Measurements from ENCODE around the gene PRDM10. TPM values are rescaled to one million over a fixed set of nuclear protein-coding genes. Genes with fewer than 3 reads are reported as not detected.
"Not testable (repeated sequence)": the region's sequence is repeated elsewhere in the genome, so short reads cannot be mapped to it uniquely, and the experiment has no call there.

PRDM10 gene
- total and polyA plus RNA-seq, 10 donors, result 1.6 to 16.2 (median 10.3) TPM

GRCh38 chr11:129955282-129955681 lies 47.4 kb downstream of the PRDM10 start:
- 95 to 99% (median 96%) methylated on average over 4 of the region's 4 CpGs for WGBS, 5 donors
- no peak for DNase-seq
- Histone ChIP-seq H3K9me3 (no peaks in the 10 kb centered on the region), H3K27me3 (replicated peaks in 1 of 7) (no peaks in the 10 kb centered on the region), H3K4me3 (no peak overlapping the region), H3K4me1 (peaks cover 0 to 14% (median 10%) of the 10 kb centered on the region in 6 donors), H3K36me3 (peaks cover 0 to 62% (median 20%) of the 10 kb centered on the region in 6 donors), H3K27ac (no peak overlapping the region)
- intact Hi-C loops (cut with DNase I; ENCODE audit: low total_unique reads), result no loop called here
- TF ChIP-seq CTCF (IDR thresholded peaks at IDR 0.05 in 8 of 11, conservative IDR thresholded peaks at IDR 0.05 in 3 of 11), result no peak
- no peak for TF ChIP-seq POLR2AphosphoS5 (IDR thresholded peaks at IDR 0.05)
- TF ChIP-seq POLR2A (IDR thresholded peaks at IDR 0.05), result no peak

- H3K9me3 ChIP-seq; H3K27me3 ChIP-seq (replicated peaks in 1 of 7); intact Hi-C loops (cut with DNase I; ENCODE audit: low total_unique reads); H3K27ac ChIP-seq; H3K4me3 ChIP-seq; DNase-seq: not testable (repeated sequence)
- peaks cover 0 to 56% (median 18%) of the 10 kb centered on the region in 6 donors for H3K36me3 ChIP-seq
- H3K4me1 ChIP-seq, result peaks cover 0 to 20% (median 13%) of the 10 kb centered on the region in 6 donors
- 78 to 97% (median 87%) methylated on average over 1 of the region's 1 CpG for WGBS, 5 donors
Measured at GRCh38 chr11:129954703-129955102, 47.9 kb downstream of the PRDM10 start.

- TF ChIP-seq POLR2A (IDR thresholded peaks at IDR 0.05) (no peak), CTCF (IDR thresholded peaks at IDR 0.05 in 8 of 11, conservative IDR thresholded peaks at IDR 0.05 in 3 of 11) (no peak), POLR2AphosphoS5 (IDR thresholded peaks at IDR 0.05) (no peak)
- Histone ChIP-seq H3K36me3 (peaks cover 0 to 35% (median 11%) of the 10 kb centered on the region in 6 donors), H3K4me3 (no peak overlapping the region), H3K27ac (no peak overlapping the region), H3K9me3 (no peaks in the 10 kb centered on the region), H3K27me3 (replicated peaks in 1 of 7) (no peaks in the 10 kb centered on the region), H3K4me1 (peaks cover 0 to 25% (median 13%) of the 10 kb centered on the region in 6 donors)
- no peak for DNase-seq
- WGBS, 5 donors, result 76 to 82% (median 79%) methylated on average over 1 of the region's 1 CpG
- intact Hi-C loops (cut with DNase I; ENCODE audit: low total_unique reads), result no loop called here
Measured at GRCh38 chr11:129951866-129952262, 50.8 kb downstream of the PRDM10 start.

GRCh38 chr11:129951201-129951865 lies 51.3 kb downstream of the PRDM10 start:
- Histone ChIP-seq H3K36me3 (peaks cover 0 to 35% (median 12%) of the 10 kb centered on the region in 6 donors), H3K4me3 (no peak overlapping the region), H3K4me1 (peaks cover 0 to 25% (median 13%) of the 10 kb centered on the region in 6 donors), H3K27me3 (replicated peaks in 1 of 7) (no peaks in the 10 kb centered on the region), H3K27ac (peak overlapping the region in 4 of 8 donors; percentile 20 to 84 (median 77)), H3K9me3 (no peaks in the 10 kb centered on the region)
- intact Hi-C loops (cut with DNase I; ENCODE audit: low total_unique reads), result no loop called here
- TF ChIP-seq CTCF (IDR thresholded peaks at IDR 0.05 in 8 of 11, conservative IDR thresholded peaks at IDR 0.05 in 3 of 11) (no peak), POLR2AphosphoS5 (IDR thresholded peaks at IDR 0.05) (no peak), POLR2A (IDR thresholded peaks at IDR 0.05) (no peak)
- 53 to 75% (median 68%) methylated on average over 10 of the region's 10 CpGs for whole genome bisulfite sequencing, 5 donors
- no peak for DNase-seq
